ENCODE data around the gene TULP4. TPM values are rescaled to one million over a fixed set of nuclear protein-coding genes. Genes with fewer than 3 reads are reported as not detected.

TULP4 gene
- total RNA-seq, 1 donor from 2014 or later: 252 TPM

DNA sequence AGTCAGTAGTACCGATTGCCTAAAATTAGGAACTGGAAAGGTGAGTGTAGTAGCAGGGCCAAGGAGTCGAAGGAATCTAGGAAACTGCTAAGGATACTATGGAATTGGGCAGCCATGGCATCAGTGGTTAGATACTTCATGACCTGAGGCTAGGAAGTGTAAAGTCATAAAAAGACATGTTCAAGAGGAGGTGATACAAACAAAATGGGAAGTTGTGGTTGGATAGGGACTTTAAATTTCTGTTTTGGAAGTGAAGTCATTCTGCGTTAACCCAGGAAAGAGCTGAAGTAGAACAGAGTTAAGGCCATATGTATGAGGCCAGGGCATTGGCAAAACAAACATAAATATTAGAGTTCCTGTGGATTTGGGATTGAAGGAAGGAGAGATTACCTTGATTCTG lies 159.1 kb downstream of the TULP4 start:
- DNase-seq (ENCODE audit: low spot score): no peak
- Histone ChIP-seq H3K27me3 (no peaks in the 10 kb centered on the region), H3K36me3 (no peaks in the 10 kb centered on the region), H3K4me3 (no peak overlapping the region), H3F3A (ENCODE audit: low read depth) (peaks cover 47% of the 10 kb centered on the region), H2AFZ (replicated peaks) (no peak overlapping the region), H3K4me2 (no peak overlapping the region), H3K9ac (no peak overlapping the region), H4K20me1 (ENCODE audit: low read depth) (no peaks in the 10 kb centered on the region), H3K79me2 (ENCODE audit: low read depth) (no peaks in the 10 kb centered on the region), H3K27ac (no peak overlapping the region), H3K9me3 (ENCODE audit: low read depth) (no peaks in the 10 kb centered on the region), H3K4me1 (peaks cover 23% of the 10 kb centered on the region)
- no peak overlapping the region for H3K27ac Mint-ChIP-seq
- peaks cover 27% of the 10 kb centered on the region for H3K36me3 Mint-ChIP-seq
- peaks cover 4% of the 10 kb centered on the region for H3K4me1 Mint-ChIP-seq
- H3K27me3 Mint-ChIP-seq (ENCODE audit: insufficient read depth, low read depth): peaks cover 3% of the 10 kb centered on the region
- TF ChIP-seq, protein P1, sequence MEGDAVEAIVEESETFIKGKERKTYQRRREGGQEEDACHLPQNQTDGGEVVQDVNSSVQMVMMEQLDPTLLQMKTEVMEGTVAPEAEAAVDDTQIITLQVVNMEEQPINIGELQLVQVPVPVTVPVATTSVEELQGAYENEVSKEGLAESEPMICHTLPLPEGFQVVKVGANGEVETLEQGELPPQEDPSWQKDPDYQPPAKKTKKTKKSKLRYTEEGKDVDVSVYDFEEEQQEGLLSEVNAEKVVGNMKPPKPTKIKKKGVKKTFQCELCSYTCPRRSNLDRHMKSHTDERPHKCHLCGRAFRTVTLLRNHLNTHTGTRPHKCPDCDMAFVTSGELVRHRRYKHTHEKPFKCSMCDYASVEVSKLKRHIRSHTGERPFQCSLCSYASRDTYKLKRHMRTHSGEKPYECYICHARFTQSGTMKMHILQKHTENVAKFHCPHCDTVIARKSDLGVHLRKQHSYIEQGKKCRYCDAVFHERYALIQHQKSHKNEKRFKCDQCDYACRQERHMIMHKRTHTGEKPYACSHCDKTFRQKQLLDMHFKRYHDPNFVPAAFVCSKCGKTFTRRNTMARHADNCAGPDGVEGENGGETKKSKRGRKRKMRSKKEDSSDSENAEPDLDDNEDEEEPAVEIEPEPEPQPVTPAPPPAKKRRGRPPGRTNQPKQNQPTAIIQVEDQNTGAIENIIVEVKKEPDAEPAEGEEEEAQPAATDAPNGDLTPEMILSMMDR (IDR thresholded peaks at IDR 0.05): no peak
- TF ChIP-seq EZH2 (IDR thresholded peaks at IDR 0.05) (no peak), EZH2phosphoT487 (IDR thresholded peaks at IDR 0.05) (no peak)
- H3K9me3 Mint-ChIP-seq: no peaks in the 10 kb centered on the region
- H3K4me3 Mint-ChIP-seq: no peak overlapping the region

DNA sequence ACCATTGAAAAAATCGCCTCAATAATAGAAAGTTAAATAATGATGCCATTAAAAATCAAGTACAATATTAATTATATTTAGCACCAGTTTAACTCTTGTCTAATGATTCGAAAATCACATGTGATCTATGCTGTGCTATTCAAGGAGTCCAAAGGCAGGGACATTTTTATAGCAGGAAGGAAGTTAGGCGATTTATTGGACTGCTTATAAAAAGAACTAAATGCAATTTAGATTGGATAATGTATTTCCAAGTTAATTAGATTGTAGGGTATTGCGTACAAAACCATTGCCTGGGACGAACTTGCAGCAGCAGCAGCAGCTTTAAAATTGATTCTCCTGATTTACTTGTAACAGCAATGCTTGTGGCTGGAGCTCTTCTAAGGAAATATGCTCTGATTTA lies 160.2 kb downstream of the TULP4 start:
- Mint-ChIP-seq H3K27ac (no peak overlapping the region), H3K4me1 (peaks cover 4% of the 10 kb centered on the region), H3K4me3 (no peak overlapping the region), H3K27me3 (ENCODE audit: insufficient read depth, low read depth) (peaks cover 3% of the 10 kb centered on the region), H3K9me3 (no peaks in the 10 kb centered on the region), H3K36me3 (peaks cover 24% of the 10 kb centered on the region)
- H3K4me3 ChIP-seq: no peak overlapping the region
- no peak overlapping the region for H3K9ac ChIP-seq
- H3K4me2 ChIP-seq: no peak overlapping the region
- peaks cover under 1% of the 10 kb centered on the region for H3K36me3 ChIP-seq
- no peak for DNase-seq (ENCODE audit: low spot score)
- H3K79me2 ChIP-seq (ENCODE audit: low read depth): no peaks in the 10 kb centered on the region
- no peaks in the 10 kb centered on the region for H3K9me3 ChIP-seq (ENCODE audit: low read depth)
- no peaks in the 10 kb centered on the region for H4K20me1 ChIP-seq (ENCODE audit: low read depth)
- no peak overlapping the region for H2AFZ ChIP-seq (replicated peaks)
- H3K27ac ChIP-seq: no peak overlapping the region
- H3K27me3 ChIP-seq: no peaks in the 10 kb centered on the region
- TF ChIP-seq EZH2phosphoT487 (IDR thresholded peaks at IDR 0.05) (no peak), EZH2 (IDR thresholded peaks at IDR 0.05) (no peak)
- TF ChIP-seq, protein P1 (IDR thresholded peaks at IDR 0.05): no peak
- H3F3A ChIP-seq (ENCODE audit: low read depth): peaks cover 42% of the 10 kb centered on the region
- peaks cover 23% of the 10 kb centered on the region for H3K4me1 ChIP-seq

DNA sequence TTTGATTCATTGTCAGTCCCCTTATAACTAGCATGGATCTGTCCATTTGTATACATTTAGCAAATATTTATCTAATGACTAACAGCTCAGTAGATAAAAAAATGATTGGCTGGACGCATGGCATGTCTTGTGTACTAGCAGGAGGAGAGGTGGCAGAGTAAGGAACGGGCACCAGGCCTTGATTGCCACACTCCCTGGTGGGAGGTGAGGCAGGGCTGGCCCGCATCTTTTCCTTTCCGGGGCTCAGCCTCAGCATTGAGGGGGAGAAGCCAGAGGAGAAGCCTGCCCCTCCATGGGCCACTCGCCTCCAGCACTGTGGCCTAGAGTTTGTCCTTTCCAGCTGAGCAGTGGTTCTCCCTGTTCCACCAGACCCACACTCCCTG lies 162.7 kb downstream of the TULP4 start:
- Mint-ChIP-seq H3K9me3 (no peaks in the 10 kb centered on the region), H3K27ac (peak overlapping the region; percentile 29), H3K36me3 (peaks cover 16% of the 10 kb centered on the region), H3K27me3 (ENCODE audit: insufficient read depth, low read depth) (peaks cover 1% of the 10 kb centered on the region), H3K4me1 (peaks cover 4% of the 10 kb centered on the region), H3K4me3 (no peak overlapping the region)
- Histone ChIP-seq H3K79me2 (ENCODE audit: low read depth) (no peaks in the 10 kb centered on the region), H2AFZ (replicated peaks) (no peak overlapping the region), H3K27ac (no peak overlapping the region), H4K20me1 (ENCODE audit: low read depth) (no peaks in the 10 kb centered on the region), H3K4me2 (no peak overlapping the region), H3K4me3 (no peak overlapping the region), H3K36me3 (peaks cover 3% of the 10 kb centered on the region), H3F3A (ENCODE audit: low read depth) (peaks cover 17% of the 10 kb centered on the region), H3K27me3 (no peaks in the 10 kb centered on the region), H3K9ac (no peak overlapping the region), H3K9me3 (ENCODE audit: low read depth) (no peaks in the 10 kb centered on the region), H3K4me1 (peaks cover 20% of the 10 kb centered on the region)
- no peak for DNase-seq (ENCODE audit: low spot score)
- TF ChIP-seq EZH2phosphoT487 (IDR thresholded peaks at IDR 0.05) (no peak), EZH2 (IDR thresholded peaks at IDR 0.05) (no peak)
- TF ChIP-seq, protein P1 (IDR thresholded peaks at IDR 0.05): no peak

Data from neural progenitor cell (in vitro differentiated cells).